Measurements from ENCODE around the gene RS1. TPM values are rescaled to one million over a fixed set of nuclear protein-coding genes. Genes with fewer than 3 reads are reported as not detected.

RS1 gene
- total and polyA plus RNA-seq, 10 of the 15 experiments (the other 5 are each of a cell fraction or from before 2014, with no cell fraction given): 0.04 to 0.26 TPM; not detected in 8

DNA sequence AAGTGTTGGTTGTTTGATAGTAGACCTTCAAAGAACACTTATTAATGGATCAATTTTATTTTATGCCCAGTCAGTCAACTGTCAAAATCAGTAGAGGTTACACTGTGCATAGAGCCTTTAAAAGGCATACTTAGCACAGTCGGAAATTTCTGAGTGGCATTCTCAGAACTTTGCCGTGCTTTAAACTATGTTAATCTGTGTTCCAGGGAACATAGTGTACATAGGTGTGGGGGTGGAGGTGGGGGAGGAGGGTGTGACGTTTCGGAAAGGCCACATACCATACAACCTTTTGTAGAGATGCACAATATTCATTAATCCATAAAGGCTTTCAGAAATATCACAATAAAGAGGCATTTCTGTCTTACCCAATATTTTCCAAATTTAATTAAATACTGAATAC, 75.8 kb downstream of the RS1 start:
- Histone ChIP-seq H3K27ac (ENCODE audit: control insufficient read depth, insufficient read depth) (no peak overlapping the region), H3K9ac (ENCODE audit: control insufficient read depth, insufficient read depth, low read length) (no peak overlapping the region), H3K9me3 (replicated peaks; ENCODE audit: control insufficient read depth, insufficient read depth, low read length) (no peaks in the 10 kb centered on the region), H3K4me3 (no peak overlapping the region), H3K36me3 (ENCODE audit: control insufficient read depth in 2 of 2, insufficient read depth in 2 of 2, low read length in 1 of 2) (no peaks in the 10 kb centered on the region), H2AFZ (ENCODE audit: control insufficient read depth, low read depth, low read length) (no peak overlapping the region), H4K20me1 (ENCODE audit: control insufficient read depth, insufficient read depth) (no peaks in the 10 kb centered on the region), H3K4me1 (ENCODE audit: control insufficient read depth, insufficient read depth, low read length) (no peaks in the 10 kb centered on the region), H3K79me2 (ENCODE audit: control insufficient read depth, insufficient read depth, low read length) (no peaks in the 10 kb centered on the region), H3K27me3 (replicated peaks in 1 of 2; ENCODE audit: control insufficient read depth in 2 of 2, insufficient read depth in 2 of 2, low read length in 1 of 2) (no peaks in the 10 kb centered on the region), H3K4me2 (ENCODE audit: control insufficient read depth, insufficient read depth) (no peak overlapping the region)
- ChIA-PET RAD21 (ENCODE audit: unreplicated experiment) (no interaction called here), SMC1A (ENCODE audit: uncharacterized antibody, unreplicated experiment) (no interaction called here), POLR2A (no interaction called here), CTCF (interaction anchor here (0.5 kb wide), 1 partner anchor 25 kb away, joined by 4 read pairs; no protein-coding TSS in a partner anchor)
- in situ Hi-C loops (cut with MboI) (no loop called here), intact Hi-C loops (cut with micrococcal nuclease; ENCODE audit: unreplicated experiment) (no loop called here)
- FAIRE-seq (no peak), DNase-seq (ENCODE audit: low read depth, low spot score) (no peak), ATAC-seq (no peak)
- BruUV-seq (replicated peaks): no TSS peak
- 13% methylated on average over 4 of the region's 4 CpGs for WGBS (ENCODE audit: insufficient coverage, insufficient replicate concordance, low lambda C conversion rate, missing lambda C conversion rate)
- TF ChIP-seq TCF3 (IDR thresholded peaks at IDR 0.05; ENCODE audit: borderline replicate concordance, insufficient read depth, low read depth, low read length) (no peak), TAF1 (IDR thresholded peaks at IDR 0.05; ENCODE audit: borderline replicate concordance, low read depth, low read length) (no peak), FOXM1 (IDR thresholded peaks at IDR 0.05; ENCODE audit: low read depth, low read length) (no peak), ZBTB40 (IDR thresholded peaks at IDR 0.05; ENCODE audit: borderline replicate concordance) (no peak), USF1 (IDR thresholded peaks at IDR 0.05; ENCODE audit: borderline replicate concordance, extremely low read length, insufficient read depth, low read depth, low read length) (no peak), POLR2AphosphoS2 (IDR thresholded peaks at IDR 0.05; ENCODE audit: low read depth, low read length) (no peak), TARDBP (IDR thresholded peaks at IDR 0.05; ENCODE audit: borderline replicate concordance) (no peak), NR2F1 (conservative IDR thresholded peaks at IDR 0.05) (no peak), IKZF2 (IDR thresholded peaks at IDR 0.05) (no peak), RB1 (IDR thresholded peaks at IDR 0.05; ENCODE audit: borderline replicate concordance) (no peak)
- TF ChIP-seq, protein P1, sequence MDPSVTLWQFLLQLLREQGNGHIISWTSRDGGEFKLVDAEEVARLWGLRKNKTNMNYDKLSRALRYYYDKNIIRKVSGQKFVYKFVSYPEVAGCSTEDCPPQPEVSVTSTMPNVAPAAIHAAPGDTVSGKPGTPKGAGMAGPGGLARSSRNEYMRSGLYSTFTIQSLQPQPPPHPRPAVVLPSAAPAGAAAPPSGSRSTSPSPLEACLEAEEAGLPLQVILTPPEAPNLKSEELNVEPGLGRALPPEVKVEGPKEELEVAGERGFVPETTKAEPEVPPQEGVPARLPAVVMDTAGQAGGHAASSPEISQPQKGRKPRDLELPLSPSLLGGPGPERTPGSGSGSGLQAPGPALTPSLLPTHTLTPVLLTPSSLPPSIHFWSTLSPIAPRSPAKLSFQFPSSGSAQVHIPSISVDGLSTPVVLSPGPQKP (IDR thresholded peaks at IDR 0.05; ENCODE audit: low read depth, low read length): no peak
- TF ChIP-seq, protein P2, sequence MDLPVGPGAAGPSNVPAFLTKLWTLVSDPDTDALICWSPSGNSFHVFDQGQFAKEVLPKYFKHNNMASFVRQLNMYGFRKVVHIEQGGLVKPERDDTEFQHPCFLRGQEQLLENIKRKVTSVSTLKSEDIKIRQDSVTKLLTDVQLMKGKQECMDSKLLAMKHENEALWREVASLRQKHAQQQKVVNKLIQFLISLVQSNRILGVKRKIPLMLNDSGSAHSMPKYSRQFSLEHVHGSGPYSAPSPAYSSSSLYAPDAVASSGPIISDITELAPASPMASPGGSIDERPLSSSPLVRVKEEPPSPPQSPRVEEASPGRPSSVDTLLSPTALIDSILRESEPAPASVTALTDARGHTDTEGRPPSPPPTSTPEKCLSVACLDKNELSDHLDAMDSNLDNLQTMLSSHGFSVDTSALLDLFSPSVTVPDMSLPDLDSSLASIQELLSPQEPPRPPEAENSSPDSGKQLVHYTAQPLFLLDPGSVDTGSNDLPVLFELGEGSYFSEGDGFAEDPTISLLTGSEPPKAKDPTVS (IDR thresholded peaks at IDR 0.05; ENCODE audit: low read depth, low read length): no peak

Measured in GM12878 (cell line).